Progenitor cell of endocrine pancreas (in vitro differentiated cells): ENCODE results near the gene IL18R1. TPM values are rescaled to one million over a fixed set of nuclear protein-coding genes. Genes with fewer than 3 reads are reported as not detected.

Source experiments
- DNase-seq: peaks from one replicate; pipeline ENCODE4 v3.0.0; 2021; ENCODE audit warnings: low spot score; ENCODE audit not compliant: unreplicated experiment
- H3K27ac Mint-ChIP-seq: 2 replicates; pipeline ENCODE4 v1.8.0; 2021; ENCODE audit warnings: mild to moderate bottlenecking, moderate library complexity, mixed read lengths
- H3K27me3 Mint-ChIP-seq: 2 replicates; pipeline ENCODE4 v1.8.0; 2021; ENCODE audit warnings: mixed read lengths
- H3K36me3 Mint-ChIP-seq: 2 replicates; pipeline ENCODE4 v1.8.0; 2022; ENCODE audit warnings: mixed read lengths; ENCODE audit not compliant: insufficient read depth
- H3K4me1 Mint-ChIP-seq: 2 replicates; pipeline ENCODE4 v1.8.0; 2021; ENCODE audit warnings: low read depth, mixed read lengths
- H3K4me3 Mint-ChIP-seq: 2 replicates; pipeline ENCODE4 v1.8.0; 2021; ENCODE audit warnings: low read depth, mild to moderate bottlenecking, moderate library complexity, mixed read lengths
- H3K9me3 Mint-ChIP-seq: 2 replicates; pipeline ENCODE4 v1.8.0; 2021; ENCODE audit warnings: low read depth, mixed read lengths
- total RNA-seq: library from RNA; stranded (reverse); gene quantifications from 2 replicates; pipeline ENCODE4 v1.2.1, GENCODE V29; 2021
- TF ChIP-seq, protein P1 (sequence below): fragments of 200-600 bp; sonication (generic); IDR thresholded peaks from one replicate; pipeline ENCODE4 v1.5.0; 2021; ENCODE audit warnings: antibody characterized with exemption, mild to moderate bottlenecking; ENCODE audit not compliant: unreplicated experiment

IL18R1 gene
- total RNA-seq, 1 donor from 2014 or later: 0.22 TPM

DNA sequence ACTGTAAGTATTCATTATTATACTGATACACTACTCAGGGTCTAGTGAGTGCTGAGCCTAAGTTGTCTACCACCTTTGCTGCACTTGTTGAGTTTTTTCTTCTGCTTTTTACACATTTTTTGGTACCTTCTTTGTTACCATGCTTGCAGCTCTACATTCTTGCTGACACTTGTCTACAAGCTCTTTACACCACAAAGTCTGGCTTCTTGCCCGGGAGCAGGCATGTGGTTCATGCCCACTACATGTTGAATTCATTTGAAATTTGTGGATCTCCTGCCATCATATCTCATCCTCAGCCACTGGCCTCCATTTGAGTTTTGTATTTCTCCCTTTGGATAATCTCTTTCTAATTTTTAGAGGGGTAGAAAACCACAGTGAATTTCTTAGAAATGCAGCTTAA is 29.9 kb downstream of the IL18R1 start:
- Mint-ChIP-seq H3K4me1 (no peaks in the 10 kb centered on the region), H3K9me3 (peaks cover 21% of the 10 kb centered on the region), H3K27me3 (peaks cover 4% of the 10 kb centered on the region), H3K36me3 (no peaks in the 10 kb centered on the region), H3K4me3 (no peak overlapping the region), H3K27ac (no peak overlapping the region)
- DNase-seq: no peak
- TF ChIP-seq, protein P1, sequence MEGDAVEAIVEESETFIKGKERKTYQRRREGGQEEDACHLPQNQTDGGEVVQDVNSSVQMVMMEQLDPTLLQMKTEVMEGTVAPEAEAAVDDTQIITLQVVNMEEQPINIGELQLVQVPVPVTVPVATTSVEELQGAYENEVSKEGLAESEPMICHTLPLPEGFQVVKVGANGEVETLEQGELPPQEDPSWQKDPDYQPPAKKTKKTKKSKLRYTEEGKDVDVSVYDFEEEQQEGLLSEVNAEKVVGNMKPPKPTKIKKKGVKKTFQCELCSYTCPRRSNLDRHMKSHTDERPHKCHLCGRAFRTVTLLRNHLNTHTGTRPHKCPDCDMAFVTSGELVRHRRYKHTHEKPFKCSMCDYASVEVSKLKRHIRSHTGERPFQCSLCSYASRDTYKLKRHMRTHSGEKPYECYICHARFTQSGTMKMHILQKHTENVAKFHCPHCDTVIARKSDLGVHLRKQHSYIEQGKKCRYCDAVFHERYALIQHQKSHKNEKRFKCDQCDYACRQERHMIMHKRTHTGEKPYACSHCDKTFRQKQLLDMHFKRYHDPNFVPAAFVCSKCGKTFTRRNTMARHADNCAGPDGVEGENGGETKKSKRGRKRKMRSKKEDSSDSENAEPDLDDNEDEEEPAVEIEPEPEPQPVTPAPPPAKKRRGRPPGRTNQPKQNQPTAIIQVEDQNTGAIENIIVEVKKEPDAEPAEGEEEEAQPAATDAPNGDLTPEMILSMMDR: no peak

DNA sequence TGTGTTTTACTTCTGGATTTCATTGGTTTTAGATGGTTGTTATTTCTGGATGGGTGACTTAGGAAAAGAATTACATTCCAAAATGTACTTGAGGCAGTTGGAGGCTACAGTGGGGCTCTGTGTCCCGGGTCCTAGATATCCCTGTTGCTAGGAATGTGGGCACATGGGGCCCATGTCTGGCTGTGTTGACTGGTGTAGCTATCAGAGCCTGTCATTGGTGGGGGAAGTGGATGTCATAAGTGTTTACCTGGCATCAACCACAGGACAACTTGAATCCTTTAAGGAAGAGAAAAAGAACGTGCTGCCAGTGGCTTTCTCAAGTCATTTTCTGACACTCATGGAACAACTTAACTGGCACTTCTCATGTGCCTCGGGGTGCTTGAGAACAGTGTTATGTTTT is 30.4 kb downstream of the IL18R1 start:
- H3K9me3 Mint-ChIP-seq: peaks cover 21% of the 10 kb centered on the region
- no peak overlapping the region for H3K27ac Mint-ChIP-seq
- no peaks in the 10 kb centered on the region for H3K36me3 Mint-ChIP-seq
- H3K27me3 Mint-ChIP-seq: peaks cover 2% of the 10 kb centered on the region
- TF ChIP-seq, protein P1: no peak
- DNase-seq: no peak
- no peaks in the 10 kb centered on the region for H3K4me1 Mint-ChIP-seq
- H3K4me3 Mint-ChIP-seq: no peak overlapping the region

DNA sequence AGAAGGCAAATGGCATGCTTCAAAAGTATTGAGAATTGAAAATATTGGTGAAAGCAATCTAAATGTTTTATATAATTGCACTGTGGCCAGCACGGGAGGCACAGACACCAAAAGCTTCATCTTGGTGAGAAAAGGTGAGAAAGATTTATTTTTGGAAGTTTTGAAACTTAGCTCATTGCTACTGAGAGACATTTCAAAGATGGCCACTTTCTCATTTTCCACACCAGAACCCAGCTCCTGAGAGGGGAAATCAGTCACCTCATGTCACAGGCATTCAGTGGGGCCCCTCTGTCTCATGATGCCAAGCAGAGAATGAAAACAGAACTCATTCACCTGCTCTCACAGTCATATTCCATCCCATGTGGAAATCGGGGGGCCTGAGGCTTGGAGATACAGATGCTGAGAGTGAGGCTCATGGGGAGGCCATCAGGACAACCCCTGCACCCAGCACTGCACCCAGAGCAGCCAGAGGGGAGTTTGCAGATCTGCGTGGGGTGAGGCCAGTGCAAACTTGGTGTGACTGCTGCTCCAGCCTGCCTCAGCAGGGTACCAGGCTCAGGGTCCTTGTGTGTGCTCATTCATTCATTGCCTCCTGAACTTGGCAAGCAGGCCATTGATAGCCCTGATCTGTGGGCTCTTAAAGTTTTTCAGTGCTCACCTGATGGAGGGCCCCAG is 31.4 kb downstream of the IL18R1 start:
- DNase-seq: no peak
- Mint-ChIP-seq H3K9me3 (peaks cover 21% of the 10 kb centered on the region), H3K27ac (no peak overlapping the region), H3K36me3 (no peaks in the 10 kb centered on the region), H3K4me3 (no peak overlapping the region), H3K4me1 (peaks cover under 1% of the 10 kb centered on the region), H3K27me3 (peaks cover 2% of the 10 kb centered on the region)
- TF ChIP-seq, protein P1: no peak

DNA sequence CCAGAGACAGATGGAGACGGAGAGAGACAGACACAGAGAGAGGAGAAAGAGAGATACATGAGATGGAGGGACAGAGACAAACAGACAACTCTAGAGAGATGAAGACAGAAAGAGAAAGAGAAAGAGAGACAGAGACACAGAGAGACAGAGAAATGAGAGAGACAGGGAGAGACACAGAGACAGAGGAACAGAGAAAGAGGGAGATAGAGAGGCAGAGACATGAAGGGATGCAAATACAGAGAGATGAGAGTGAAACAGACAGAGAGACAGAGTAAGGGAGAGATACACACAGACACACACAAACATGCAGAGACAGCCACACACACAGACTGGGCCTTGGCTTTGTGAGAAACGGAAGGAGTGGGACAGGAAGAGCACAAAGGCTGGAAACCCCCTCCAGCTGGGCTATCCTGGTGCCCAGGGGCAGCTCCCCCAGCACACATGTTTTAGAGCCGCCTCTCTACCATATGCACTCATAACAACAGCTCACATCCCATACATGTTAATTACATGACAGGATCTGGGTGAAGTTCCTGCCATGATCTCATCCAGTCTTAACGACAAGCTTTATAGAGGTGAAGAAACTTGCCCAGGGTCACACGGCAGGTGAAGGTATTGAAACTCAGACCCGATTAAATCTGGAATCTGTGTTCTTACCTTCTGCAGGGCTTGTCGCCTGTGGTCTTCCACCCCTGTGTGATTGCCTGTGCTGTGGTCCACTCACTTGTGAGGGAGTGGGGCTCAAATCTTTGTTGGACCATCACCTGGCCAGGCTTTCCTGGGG is 32.4 kb downstream of the IL18R1 start:
- H3K9me3 Mint-ChIP-seq: peaks cover 19% of the 10 kb centered on the region
- no peak overlapping the region for H3K4me3 Mint-ChIP-seq
- TF ChIP-seq, protein P1: no peak
- H3K27ac Mint-ChIP-seq: no peak overlapping the region
- peaks cover 3% of the 10 kb centered on the region for H3K27me3 Mint-ChIP-seq
- DNase-seq: no peak
- no peaks in the 10 kb centered on the region for H3K36me3 Mint-ChIP-seq
- H3K4me1 Mint-ChIP-seq: peaks cover 3% of the 10 kb centered on the region

DNA sequence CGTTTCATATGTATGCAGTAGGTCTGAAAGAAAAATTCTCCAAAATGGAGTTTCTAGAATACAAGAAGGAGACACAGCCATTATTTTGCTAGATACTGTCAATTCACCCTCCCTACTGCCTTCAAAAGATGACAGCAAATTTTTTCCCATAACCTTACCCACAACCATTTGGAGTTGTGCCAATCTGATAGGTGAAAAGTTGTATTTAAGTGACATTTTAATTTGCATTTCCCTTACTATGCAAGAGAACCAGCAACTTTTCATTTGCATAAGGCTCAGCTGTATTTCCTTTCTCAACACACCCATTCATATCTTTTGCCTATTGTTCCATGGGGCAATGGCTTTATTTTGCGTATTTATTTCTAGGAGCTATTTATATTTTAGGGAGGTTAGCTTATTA is 36.0 kb downstream of the IL18R1 start:
- peaks cover 9% of the 10 kb centered on the region for H3K27me3 Mint-ChIP-seq
- no peak overlapping the region for H3K27ac Mint-ChIP-seq
- H3K4me1 Mint-ChIP-seq: peaks cover 5% of the 10 kb centered on the region
- no peak for DNase-seq
- H3K36me3 Mint-ChIP-seq: no peaks in the 10 kb centered on the region
- H3K9me3 Mint-ChIP-seq: no peaks in the 10 kb centered on the region
- TF ChIP-seq, protein P1: no peak
- H3K4me3 Mint-ChIP-seq: no peak overlapping the region
